Superior temporal gyrus (tissue), 1 donor: ENCODE data around the gene CMTM2.
A peak's percentile ranks its signal among the peaks of the same experiment; 100 is the strongest.

ENCODE experiments used
- DNase-seq: peaks from one replicate; pipeline ENCODE4 v3.0.0-alpha.2; 2016; ENCODE audit errors: extremely low spot score

The CMTM2 gene, protein sequence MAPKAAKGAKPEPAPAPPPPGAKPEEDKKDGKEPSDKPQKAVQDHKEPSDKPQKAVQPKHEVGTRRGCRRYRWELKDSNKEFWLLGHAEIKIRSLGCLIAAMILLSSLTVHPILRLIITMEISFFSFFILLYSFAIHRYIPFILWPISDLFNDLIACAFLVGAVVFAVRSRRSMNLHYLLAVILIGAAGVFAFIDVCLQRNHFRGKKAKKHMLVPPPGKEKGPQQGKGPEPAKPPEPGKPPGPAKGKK

DNA sequence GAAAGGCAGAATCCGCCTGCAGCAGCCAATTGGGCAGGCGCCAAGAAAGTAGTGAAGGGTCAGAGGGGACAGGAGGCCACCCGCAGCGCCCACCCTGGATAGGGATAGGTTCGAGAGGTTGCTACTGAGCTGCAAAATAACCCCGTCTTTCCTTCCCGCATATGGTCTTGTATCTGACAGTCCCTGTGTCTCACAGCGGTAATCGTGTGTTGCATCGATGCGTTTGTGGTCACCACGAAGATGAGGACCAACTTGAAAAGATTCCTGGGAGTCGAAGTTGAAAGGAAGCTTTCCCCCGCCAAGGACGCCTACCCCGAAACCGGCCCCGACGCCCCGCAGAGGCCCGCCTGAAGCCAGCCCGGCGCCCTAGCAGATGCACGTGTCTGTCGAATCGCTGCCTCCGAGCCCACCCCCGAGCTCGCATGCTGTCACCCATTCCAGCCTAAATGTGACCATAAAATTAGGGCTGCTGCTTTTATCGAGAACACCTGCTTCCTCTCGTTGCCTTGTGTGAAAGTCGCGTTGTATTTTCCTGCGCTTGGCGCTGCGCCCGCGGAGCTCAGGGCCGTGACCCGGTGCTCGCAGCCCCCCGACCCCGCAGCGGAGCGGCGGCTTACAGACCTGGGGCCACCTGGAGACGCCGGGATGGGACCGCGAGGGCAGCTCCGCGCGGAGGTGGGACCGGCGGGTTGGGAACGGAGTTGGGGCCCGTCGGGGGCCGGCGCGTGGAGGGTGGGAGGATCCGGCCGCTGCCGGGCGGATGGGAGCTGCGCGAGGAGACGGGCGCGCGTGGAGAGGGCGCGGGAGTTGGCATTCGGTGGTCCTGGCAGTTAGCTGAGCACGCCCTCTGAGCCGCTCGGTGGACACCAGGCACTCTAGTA, at the start of gene CMTM2:
Gene CMTM2 (plus strand): TSS at position 813 of the 881 bp plus-strand sequence. CDS start 145 bp downstream, outside the sequence.
- DNase-seq: no peak

DNA sequence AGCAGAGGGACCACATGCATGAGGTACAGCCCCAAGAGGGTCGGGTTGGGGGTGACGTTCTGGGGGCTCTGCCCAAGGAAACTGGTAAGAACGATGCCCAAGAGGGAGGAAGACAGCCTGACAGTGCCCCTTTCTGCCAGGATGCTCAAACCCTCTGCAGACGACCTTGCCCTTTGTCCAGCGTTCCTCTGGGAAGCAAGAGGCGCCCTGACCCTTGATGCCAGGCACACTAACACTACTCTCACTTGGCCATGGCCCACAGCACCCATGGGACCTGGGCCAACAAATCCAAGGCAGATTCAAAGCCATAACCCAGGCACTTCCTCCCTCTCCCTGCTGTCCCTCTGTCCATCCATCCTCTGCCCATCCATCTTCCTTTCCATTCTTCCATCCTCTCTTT, 49.8 kb upstream of the CMTM2 start:
- no peak for DNase-seq

DNA sequence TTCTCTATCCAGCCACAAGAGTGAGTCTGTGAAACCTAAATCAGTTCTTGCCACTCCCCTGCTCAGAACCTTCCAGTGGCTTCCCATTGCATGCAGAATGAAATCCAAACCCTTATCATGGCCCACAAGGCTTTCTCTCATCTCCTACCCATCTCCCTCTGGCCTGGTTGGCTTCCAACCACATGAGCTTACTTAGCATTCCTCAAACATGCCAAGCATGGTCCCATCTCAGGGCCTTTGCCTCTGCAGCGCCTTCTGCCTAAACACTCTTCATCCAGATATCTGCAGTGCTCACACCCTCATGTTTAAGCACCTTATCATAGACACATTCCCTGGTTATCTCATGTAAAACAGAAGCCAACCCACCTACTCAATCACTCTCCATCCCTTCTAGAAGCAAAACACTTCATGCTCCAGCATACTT, 44.9 kb upstream of the CMTM2 start:
- no peak for DNase-seq

DNA sequence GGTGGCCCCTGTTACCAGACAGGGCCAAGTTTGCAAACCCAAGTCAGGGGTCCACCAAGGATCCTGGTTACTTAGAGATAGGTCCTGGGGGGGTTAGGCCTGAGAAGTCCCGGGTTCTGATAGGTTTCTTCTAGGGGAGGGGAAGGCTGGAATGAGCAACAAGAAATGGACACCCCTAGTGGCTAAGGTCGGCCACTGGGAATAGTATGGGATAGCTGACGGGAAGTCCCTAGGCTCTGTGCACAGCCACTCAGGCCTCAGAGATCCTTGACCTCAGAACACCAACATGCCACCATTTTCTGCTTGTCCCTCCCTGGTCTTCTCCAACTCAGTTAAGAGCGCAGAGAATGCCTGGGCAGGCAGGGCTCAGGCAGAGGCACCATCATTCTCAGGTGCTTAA, 42.7 kb upstream of the CMTM2 start:
- no peak for DNase-seq

DNA sequence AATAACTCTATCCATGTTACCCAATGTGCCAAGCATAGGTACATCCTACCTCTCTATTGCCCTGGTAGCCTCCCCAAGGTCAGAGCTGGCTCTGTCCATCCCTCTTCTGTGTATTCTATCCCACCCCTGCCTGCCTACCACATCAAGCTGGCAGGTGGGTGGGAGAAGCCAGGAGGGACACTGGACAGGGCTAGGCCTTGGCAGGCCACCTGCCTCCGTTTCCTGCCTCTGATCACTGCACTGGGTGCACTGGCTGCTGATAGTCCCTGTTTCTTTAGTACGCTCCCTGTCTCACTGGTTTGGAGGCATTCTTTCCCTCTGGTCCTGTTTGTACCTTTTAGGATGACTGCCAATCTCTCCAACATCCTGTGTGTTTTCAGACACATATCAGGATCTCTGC, 42.0 kb upstream of the CMTM2 start:
- no peak for DNase-seq

DNA sequence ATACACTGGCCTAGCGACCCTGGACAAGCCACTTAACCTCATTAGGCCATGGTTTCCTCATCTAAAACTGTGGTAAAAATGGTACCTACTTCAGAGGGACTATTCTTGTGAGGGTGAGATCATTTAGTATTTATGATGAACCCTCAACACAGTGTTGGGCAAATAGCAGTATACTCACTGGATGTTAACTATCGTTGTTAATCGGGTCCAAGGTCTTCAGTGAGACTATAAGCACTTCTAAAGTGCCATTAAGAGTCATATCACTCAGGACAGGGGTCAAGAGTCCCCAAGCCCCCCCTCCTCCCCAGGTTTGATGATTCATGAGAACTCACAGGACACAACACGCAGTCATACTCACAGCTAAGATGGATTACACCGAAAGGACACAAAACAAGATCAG, 40.4 kb upstream of the CMTM2 start:
- DNase-seq: no peak

DNA sequence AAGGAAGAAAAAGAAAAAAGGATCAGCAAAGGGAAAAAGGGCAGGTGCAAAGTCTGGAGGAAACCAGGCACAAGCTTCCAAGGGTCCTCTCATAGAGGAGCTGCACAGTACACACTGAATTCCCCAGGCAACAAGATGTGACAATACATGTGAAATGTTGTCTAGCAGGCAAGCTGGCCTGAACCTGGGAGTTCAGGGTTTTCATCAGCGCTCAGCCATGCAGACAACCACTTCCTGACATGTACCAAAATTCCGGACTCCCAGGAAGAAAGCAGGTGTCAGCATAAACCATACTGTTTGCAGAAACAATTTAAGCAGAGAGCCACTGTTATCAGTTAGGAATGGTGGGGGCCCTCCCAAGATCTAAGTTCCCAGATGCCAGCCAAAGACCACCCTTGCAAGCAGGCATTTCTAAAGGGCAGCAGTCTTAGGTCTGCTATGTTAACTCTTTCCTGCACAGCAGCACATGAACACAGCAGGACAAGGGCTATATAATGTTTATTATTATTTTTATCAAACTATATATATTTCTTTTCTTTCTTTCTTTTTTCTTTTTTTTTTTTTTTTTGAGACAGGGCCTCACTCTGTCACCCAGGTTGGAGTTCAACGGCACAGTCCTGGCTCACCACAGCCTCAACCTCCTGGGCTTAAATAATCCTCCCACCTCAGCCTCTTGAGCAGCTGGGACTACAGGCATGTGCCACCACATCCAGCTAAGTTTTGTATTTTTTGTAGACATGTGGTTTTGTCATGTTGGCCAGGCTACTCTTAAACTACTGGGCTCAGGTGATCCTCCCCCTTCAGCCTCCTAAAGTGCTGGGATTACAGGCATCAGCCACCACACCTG, 39.4 kb upstream of the CMTM2 start:
- no peak for DNase-seq

DNA sequence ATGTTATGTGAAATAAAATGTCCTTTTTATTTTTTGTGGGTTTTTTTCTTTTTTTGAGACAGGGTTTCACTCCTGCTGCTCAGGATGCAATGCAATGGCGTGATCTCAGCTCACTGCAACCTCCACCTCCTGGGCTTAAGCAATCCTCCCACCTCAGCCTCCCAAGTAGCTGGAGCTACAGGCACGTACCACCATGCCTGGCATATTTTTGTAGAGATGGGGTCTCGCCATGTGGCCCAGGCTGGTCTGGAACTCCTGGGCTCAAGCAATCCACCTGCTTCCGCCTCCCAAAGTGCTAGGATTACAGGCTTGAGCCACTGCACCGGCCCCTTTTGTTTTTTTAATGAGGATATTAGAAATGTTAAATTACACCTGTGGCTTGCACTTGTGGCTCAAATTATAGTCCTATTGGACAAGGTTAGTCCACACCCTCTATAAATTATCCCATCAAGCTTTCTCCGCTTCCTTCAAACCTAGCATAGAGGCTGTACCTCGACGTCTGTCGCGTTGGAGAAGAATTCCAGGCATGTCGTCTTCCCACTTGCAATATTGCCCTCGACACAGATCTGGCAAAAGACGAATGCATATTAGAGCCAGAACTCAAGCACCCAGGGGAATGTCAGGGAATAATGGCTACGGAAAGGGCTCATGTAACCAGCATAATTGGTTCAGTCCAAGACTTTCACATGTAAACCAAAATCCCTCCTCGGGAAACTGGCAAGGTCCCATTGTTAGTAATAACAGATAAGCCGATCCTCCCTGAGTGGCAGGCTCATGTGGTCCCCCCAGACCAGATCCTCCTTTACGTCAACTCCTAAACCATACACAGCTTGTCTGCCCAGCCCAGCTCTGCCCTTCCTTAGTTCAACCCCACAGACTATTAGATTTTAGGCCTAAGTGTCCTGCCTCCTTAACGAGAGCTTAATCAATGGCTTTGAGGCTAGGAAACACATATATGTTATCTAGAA, 37.6 kb upstream of the CMTM2 start:
- DNase-seq: no peak

DNA sequence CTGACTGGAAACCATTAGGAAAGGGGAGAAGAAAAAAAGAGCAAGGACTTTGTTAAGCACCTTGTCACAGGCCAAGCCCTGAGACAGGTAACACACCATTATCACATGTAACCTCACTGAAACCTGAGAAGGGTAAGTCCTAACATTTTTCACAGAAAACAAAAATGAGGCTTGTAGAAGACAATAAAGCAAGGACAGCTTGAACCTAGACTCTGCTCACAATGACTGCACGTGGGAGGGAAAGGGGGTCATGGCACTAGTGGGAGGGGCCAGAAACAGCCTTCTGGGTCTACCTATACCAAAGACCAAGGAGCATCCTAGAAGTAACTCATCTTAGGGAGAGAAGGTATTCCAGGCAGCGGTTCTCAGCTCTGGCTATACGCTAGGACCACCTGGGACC, 36.9 kb upstream of the CMTM2 start:
- DNase-seq: no peak

DNA sequence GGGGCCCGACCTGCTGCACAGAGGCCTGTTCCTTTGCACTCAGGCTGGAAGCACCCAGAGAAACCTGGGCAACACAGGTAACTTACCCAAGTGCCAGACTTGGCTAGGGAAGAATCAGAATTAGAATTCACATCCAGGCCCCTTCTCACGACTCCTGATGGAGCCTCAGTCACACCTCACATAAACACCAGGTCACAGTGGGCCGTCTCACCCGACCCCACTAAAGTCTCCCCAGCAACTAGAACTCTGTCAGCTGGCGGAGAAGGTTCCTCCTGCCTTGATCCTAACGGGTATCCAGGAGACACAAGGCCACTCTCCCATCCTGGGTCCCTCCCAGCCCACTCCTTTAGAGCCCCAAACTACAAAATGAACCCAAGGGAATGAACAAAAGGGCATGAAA, 35.7 kb upstream of the CMTM2 start:
- DNase-seq: no peak

DNA sequence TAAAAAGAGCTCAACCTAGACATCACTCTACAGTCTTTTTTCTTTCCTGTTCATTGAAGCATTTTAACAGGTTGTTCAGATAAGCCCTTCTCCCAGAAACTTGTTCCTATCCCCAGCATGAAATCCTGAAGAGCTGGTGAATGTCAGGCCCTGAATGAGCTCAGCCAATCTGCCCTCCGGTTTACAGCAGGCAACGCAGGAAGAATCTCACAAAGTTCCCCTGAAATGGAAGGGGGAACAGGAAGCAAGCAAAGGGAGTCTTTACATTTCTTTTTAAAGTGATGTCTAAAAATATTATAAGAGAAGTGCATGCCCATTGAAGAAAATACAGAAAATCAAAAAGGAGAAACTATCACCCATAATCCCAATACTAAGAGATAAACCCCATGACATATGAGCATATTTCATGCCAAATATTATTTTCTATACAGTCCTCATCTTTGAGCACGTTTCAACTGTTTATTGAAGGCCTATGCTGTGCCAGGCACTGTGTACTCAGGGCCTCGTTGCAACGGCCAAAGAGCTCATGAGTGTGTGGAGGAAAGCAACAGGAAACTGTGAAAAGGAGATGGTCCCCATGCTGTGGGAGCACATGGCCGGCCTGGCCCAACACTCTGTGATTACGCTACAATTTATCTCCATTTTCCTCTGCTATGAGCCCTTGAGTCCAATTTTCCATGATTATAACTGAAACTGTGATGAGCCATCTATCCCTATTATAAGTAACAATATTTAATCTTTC, 35.1 kb upstream of the CMTM2 start:
- no peak for DNase-seq

DNA sequence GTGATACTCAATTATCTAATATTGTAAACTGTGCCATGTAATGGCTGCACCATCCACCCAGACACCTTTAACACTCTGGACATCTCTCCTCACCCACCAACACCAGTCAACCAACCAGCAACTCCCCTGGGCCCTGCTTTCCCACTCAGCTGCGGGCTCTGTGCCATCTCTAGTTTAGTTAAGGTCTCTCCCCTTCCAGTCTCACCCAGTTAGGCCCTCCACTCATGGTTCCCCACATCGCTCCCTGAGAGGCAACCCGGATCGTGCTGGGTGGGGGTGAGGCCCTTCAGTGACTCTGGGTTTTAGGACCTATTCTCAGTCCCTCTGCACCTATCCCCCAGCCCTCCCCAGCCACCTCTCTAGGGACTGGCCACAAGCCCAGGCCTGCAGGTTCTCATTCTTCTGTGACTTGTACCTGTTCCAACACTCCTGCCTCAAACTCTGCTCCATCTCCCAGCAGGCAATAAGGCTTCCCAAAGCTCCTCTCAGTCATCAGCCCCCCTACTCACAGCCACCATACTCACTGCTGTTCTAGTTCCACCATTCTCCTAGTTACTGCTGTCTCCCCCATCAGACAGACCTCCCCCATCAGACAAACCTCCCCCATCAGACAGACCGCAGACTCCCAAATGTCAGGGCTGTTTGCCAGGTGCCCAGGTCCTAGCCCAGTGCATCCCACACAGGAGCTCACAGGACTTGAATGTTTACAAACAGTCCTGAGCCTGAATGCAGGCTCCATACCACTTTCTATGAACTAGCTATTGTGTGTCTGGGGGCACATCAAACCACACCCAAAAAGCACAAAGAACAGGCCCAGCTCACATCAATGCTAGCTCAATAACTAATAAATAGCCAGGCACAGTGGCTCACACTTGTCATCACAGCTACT, 31.9 kb upstream of the CMTM2 start:
- DNase-seq: no peak

DNA sequence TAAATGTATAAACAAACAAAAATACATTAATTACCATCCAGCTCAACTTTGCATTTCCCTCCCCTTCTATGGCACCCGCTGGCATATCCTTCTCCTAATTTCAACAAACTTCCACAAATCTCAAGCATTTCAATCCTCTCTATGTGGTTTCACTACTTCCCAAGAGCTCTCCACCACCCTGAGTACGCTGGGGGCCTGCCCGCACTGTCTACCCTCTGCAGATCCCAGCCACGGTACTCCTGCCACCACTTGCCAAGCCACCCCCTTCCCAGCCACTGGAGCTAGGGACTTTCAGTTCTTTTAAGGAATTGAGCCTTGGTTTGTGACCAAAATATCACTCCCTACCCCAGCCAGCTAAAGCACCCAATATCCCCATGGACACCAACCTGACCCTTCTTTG, 31.2 kb upstream of the CMTM2 start:
- no peak for DNase-seq

DNA sequence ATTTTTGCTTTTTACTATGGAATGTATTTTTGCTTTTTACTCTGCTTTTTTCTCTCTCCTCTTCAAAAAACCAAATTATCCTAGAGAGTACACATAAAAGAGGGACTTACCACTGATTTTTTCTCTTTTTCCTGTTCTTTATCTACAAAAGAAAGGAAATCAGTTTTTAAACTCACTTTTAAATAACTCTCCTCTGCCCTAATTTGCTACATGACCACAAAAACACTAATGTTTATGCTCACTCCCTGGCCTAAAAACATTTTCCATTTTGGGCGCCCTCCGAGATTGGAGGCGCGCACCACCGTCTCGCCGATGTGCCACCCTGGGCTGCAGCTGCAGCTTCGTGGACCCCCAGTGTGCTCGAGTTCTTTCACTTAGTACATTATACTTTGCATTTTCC, 30.4 kb upstream of the CMTM2 start:
- DNase-seq: no peak

DNA sequence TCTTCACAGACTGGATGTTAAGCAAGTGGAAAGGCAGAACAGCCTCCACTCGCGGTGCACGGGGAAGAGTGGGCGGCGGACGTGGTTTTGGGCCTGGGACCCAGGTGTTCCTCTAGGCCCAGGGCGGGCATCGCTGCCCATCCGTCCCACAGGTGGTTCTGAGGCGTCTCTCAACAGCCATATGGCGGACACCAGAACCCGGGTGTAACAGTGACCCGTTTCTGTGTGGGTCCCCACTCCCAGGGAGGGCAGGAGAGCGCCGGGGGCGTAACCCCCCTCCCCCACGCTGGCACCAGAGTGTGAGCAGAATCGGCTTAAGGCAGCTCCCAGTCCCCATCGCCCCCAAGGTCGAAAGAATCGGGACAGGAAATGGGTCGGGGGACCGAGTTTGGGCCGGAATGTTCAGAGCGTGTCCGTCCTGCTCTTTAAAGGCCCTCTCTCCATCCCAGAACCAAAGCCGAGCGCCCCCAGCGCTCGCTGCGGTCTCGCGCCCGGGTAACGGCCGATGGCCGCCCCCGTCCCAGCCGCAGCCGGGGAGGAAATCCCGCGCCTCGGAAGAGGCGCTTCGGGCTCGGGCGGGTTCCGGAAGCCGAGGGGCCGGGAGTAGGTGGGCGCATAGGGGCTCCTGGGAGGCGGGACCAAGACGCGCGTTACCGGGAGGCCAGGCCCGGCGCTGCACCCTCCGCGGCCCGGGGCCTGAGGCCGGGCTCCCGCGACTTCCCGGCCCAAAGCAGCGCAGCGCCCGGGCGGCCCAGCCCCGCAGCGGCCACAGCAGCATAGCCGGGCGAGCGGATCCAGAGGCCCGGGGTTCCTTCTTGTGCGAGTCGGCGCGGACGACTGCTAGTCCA, 29.8 kb upstream of the CMTM2 start, which contains the start of gene TK2:
Gene TK2 (minus strand): TSS at position 839 of the 848 bp plus-strand sequence. CDS start 61 bp downstream, at position 778.
- peak; percentile 62 for DNase-seq

DNA sequence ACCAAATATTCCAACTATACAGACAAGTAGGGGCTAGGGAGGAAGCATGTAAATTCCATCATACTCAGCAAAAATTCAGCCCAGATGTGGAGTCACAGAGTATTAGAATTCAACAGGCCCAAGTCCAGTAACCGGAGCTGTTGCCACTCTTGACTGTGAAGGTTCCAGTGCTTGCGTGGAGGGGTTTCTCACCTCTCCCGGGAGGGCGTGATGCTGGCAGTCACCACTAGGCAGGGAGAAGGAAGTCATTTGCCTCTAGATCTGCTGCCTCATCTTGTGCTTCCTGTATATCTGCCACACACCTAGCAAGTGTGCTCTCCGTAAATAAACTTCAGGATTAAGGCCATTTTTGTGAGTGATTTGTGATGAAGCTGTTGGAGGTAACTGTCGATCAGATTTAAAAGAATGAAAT, 27.9 kb upstream of the CMTM2 start:
- DNase-seq: no peak

DNA sequence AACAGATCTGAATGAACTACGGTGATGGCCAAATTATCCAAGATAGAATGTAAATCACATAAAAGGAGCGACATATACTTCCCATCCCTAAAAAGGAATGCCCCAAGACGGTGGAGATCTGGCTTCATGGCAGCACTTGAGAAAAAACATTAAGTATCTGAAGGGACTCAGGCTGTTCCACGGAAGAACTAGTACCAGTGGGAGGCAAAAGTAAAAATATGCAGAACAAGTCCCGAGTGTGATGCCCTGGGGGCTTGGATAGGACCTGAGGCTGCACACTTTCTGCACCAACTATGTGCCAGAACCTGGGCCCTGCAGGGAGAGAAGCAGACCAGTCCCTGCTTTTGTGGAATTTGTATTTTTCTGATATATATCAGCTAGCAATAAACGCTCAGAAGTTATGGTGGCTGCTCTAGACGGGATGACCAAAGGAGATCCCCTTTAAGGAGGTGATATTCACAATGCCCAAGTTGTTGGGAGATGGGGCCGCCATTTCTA, 27.4 kb upstream of the CMTM2 start:
- DNase-seq: peak; percentile 33
